LNCaP clone FGC (cell line): Measurements from ENCODE around the gene LYL1.

ENCODE experiments used
- DNase-seq: peaks from one replicate; pipeline ENCODE4 v3.0.0-alpha.2; 2011; ENCODE audit warnings: low read depth
- H3K4me3 ChIP-seq: 2 replicates; pipeline ENCODE4 v1.5.1; 2011; ENCODE audit warnings: mild to moderate bottlenecking, low read depth, low read length, control low read depth
- TF ChIP-seq, protein P1 (sequence below): IDR thresholded peaks from 2 replicates; pipeline ENCODE4 v1.5.1; 2012; ENCODE audit warnings: mild to moderate bottlenecking; ENCODE audit not compliant: control insufficient read depth, insufficient read depth; ENCODE audit errors: extremely low read depth

The LYL1 gene

DNA sequence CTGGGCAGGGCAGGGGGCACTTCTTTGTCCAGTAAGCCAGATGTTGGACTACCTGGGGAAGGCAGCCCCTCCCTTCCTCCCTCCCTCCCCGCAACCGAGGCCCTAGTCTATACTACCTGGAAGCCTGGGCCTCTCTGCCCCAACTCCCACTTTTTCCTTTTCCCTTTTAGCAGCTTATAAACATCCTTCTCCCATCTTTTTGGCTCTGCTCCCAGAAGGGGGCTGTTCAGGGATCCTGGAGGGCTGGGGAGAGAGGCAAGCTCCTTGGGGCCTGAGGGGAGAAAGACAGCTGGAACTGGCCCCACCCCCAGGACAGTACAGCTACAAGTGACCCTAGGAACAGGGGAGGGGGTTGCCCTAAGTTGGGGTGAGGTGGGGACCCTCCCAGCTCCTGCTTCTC, 44.9 kb downstream of the LYL1 start:
- no peak for DNase-seq

DNA sequence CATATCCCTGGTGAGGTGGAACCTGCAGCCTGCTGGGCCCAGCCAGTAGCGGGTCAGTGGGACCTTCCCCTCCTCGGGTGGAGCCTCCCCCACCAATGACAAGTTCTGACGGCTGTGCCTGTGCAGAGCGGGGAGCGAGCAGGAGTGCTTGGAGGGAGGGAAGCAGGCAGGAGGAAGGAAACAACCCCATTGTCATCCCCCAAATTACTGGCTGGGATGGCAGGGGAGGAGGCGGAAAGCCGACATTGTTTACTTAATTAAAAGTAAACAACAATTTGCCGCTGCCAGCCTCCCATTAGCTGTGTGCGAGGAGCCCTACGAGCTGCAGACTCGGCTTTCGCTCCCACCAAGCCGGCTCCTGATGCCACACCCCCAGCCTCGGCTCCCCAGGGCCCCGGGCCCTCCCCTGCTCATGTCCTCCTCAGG, 45.5 kb downstream of the LYL1 start:
- H3K4me3 ChIP-seq: peak overlapping the region; percentile 23
- no peak for DNase-seq

More for the DNA sequence above, 44.9 kb downstream of the LYL1 start:
- TF ChIP-seq, protein P1, sequence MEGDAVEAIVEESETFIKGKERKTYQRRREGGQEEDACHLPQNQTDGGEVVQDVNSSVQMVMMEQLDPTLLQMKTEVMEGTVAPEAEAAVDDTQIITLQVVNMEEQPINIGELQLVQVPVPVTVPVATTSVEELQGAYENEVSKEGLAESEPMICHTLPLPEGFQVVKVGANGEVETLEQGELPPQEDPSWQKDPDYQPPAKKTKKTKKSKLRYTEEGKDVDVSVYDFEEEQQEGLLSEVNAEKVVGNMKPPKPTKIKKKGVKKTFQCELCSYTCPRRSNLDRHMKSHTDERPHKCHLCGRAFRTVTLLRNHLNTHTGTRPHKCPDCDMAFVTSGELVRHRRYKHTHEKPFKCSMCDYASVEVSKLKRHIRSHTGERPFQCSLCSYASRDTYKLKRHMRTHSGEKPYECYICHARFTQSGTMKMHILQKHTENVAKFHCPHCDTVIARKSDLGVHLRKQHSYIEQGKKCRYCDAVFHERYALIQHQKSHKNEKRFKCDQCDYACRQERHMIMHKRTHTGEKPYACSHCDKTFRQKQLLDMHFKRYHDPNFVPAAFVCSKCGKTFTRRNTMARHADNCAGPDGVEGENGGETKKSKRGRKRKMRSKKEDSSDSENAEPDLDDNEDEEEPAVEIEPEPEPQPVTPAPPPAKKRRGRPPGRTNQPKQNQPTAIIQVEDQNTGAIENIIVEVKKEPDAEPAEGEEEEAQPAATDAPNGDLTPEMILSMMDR: no peak
- H3K4me3 ChIP-seq: 0 out of 2 replicates have a peak overlapping the region, but pooled peaks have one; percentile 23

DNA sequence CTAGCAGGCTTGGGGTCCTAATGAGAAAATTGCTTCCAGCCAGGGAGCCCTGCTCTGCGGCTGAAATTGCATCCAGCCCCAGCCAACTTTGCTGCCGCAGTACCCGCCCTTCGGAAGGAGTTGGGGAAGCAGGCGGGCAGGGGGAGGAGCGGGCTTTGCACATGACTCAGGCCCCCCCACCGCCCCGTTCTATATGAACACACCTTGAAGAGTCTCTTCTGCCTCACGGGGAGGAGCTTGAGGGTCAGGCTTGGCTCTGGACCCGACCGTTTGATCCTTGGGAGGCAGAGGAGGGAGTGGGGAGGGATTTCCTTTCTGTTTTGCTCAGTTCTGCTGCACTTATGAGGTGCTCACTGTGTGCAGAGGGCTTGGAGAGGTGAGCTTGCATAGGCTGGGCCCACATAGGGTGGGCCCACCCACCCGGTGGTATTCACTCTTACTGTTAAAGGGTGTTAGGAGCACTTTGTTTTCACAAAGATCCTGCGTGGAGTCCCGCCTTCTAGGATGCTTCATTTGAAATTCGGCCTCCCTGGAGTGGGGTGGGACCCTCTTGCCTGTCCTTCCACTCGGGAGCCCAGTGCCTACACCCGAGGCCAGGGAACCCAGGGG, 46.5 kb downstream of the LYL1 start:
- no peak overlapping the region for H3K4me3 ChIP-seq
- TF ChIP-seq, protein P1: no peak
- no peak for DNase-seq

More for the DNA sequence above, 45.5 kb downstream of the LYL1 start:
- TF ChIP-seq, protein P1: no peak

DNA sequence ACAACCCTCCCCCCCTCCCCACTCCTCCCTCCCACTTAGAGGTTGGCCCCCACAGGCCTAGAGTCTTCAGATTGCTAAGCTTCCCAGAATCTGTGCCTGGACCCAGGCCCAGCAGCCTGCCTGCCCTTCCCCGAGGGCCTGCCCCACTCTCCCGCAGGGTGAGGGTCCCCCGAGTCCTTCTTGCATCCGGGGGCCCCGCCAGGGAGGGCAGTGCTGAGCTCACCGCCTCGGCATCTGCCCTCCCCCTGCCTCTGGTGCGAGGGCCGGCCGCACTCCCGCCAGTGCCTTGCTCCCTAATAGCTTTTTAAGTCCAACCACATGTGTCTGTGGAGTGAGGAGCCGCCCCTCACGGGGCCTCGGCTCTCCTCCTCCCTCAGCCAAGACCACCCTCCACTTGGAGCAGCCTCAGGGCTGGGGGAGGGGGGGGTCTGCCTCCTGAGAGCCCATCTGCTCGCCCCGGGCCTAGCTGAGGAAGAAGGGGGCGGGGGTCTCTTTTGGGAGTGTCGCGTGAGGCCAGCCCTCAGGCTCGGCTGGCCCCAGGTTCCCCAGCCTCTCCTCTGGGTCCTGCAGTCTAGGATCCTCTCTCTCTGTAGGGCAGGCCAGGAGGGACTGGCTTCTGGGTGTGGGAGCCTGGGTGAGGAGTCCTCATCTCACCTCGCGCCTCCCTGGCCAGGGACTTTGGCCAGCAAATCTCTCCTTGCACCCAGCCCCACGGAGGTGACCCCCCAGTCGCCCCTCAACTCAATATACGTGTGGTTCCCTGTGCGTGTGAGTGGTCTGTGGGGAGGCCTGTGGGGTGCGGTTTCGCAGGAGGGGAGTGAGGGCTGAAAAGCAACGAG, 47.2 kb downstream of the LYL1 start:
- no peak for DNase-seq
- H3K4me3 ChIP-seq: no peak overlapping the region
- TF ChIP-seq, protein P1: no peak

DNA sequence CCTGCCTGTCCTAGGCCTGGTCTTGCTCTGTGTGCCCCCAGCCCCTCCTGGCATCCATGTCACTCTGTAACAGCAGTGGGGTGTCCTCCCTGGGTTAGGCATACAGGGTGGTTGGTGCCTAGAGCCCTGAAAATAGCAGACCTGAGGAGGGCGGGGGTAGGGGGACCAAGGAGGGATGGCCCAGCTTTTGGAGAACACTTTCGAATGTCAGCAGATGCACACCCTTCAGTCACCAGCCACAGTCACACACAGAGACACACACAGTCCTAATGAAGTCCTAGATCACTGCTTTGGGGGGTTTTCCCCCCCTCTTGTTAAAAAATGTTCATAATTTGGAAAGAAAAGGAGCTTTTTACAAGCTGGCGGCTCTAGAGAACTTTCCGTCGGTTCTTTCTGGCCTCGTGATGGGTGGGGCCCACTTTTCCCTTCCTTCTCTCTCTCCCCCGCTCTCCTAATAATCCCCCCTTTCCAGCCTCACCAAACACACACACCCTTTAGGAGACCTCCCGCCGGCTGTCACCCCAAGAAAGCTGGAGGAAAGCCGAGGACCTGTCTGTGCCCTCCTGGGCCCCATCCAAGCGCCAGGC, 47.9 kb downstream of the LYL1 start:
- no peak overlapping the region for H3K4me3 ChIP-seq
- TF ChIP-seq, protein P1: no peak
- DNase-seq: no peak

DNA sequence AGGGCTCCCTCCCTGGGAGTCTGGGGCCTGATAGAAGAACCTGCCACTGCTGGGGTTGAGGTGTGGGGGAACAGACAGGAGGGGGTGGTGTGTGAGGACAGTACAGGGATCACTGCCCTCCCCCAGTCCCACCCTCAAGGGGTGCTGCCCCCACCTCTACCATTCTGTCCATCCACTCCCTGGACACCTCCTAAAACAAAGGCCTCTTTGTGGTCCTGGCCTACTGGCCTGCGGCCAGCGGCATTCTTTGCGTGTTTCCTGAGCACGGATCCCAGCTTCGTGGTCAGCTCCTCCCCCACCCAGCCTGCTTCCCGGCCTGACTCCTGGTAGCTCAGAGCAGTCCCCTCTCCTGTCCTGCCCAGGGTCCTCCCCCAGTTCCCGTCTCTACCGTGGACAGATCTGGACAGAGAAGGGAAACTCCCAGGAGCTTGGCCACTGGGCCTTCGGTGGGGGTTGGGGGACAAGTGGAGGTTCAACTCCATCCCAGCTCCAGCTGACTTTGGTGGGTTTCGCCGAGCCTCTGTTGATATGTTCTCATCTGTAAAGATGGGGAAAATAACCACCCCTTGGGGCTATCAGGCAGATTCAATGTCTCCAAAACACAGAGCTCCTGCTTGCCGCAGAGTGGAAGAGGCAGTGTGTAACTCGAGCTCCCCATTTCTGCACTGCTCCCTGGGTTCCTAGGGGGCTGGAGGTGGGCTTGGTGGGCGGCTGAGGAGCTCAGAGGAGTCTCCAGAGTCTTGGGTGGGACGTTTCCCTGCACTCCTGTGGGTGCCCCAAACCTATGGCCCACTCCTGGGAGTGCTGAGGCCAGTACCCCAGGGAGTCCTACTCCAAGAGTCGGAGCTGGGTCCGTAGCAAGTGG, 48.7 kb downstream of the LYL1 start:
- no peak for DNase-seq
- H3K4me3 ChIP-seq: peak overlapping the region; percentile 3; the same call in 1 of the 2 replicates
- TF ChIP-seq, protein P1: no peak
